ENCODE results near the gene KBTBD8.
A peak's percentile ranks its signal among the peaks of the same experiment; 100 is the strongest.

Gene KBTBD8
- total RNA-seq = 10.0 to 90.6 (median 15.2) reads per million in 9 experiments

GRCh38 chr3:66998113-66998903, at the start of gene KBTBD8:
Gene KBTBD8, plus strand, starts transcription at chr3:66998307. Its CDS starts 49 bp downstream, at chr3:66998356.
- Mint-ChIP-seq H3K27me3 (peaks cover 16 to 19% of the 10 kb centered on the region in 2 donors), H3K9me3 (no peaks in the 10 kb centered on the region), H3K27ac (peak within 1 kb of the TSS; percentile 93 to 94), H3K36me3 (ENCODE audit: insufficient read depth) (peaks cover 14% of the 10 kb centered on the region), H3K4me3 (peak within 1 kb of the TSS; percentile 95 to 97), H3K4me1 (ENCODE audit: low read depth in 2 of 2) (peaks cover 12 to 16% of the 10 kb centered on the region in 2 donors)
- ATAC-seq (replicated peaks) = peak; percentile 93
- DNase-seq = peak; percentile 93 to 95 (median 94)

GRCh38 chr3:66948838-66949237, 49.3 kb upstream of the KBTBD8 start:
- H3K27ac Mint-ChIP-seq = no peak overlapping the region
- no peaks in the 10 kb centered on the region for H3K9me3 Mint-ChIP-seq
- no peaks in the 10 kb centered on the region for H3K4me1 Mint-ChIP-seq (ENCODE audit: low read depth in 2 of 2)
- no peak overlapping the region for H3K4me3 Mint-ChIP-seq
- no peaks in the 10 kb centered on the region for H3K36me3 Mint-ChIP-seq (ENCODE audit: insufficient read depth)
- ATAC-seq (replicated peaks) (no peak), DNase-seq (no peak)
- H3K27me3 Mint-ChIP-seq = peaks cover 0 to under 1% of the 10 kb centered on the region in 2 donors

- no peak for ATAC-seq (replicated peaks)
- H3K36me3 Mint-ChIP-seq (ENCODE audit: insufficient read depth) = no peaks in the 10 kb centered on the region
- H3K9me3 Mint-ChIP-seq = no peaks in the 10 kb centered on the region
- DNase-seq = no peak
- H3K4me3 Mint-ChIP-seq = no peak overlapping the region
- no peaks in the 10 kb centered on the region for H3K4me1 Mint-ChIP-seq (ENCODE audit: low read depth in 2 of 2)
- H3K27ac Mint-ChIP-seq = no peak overlapping the region
- H3K27me3 Mint-ChIP-seq = peaks cover 5 to 6% of the 10 kb centered on the region in 2 donors
Measured at GRCh38 chr3:66949898-66950297, 48.2 kb upstream of the KBTBD8 start.

GRCh38 chr3:66952357-66952756, 45.8 kb upstream of the KBTBD8 start:
- Mint-ChIP-seq H3K36me3 (ENCODE audit: insufficient read depth) (no peaks in the 10 kb centered on the region), H3K27ac (no peak overlapping the region), H3K4me1 (ENCODE audit: low read depth in 2 of 2) (no peaks in the 10 kb centered on the region), H3K9me3 (no peaks in the 10 kb centered on the region), H3K27me3 (peaks cover 6 to 20% of the 10 kb centered on the region in 2 donors), H3K4me3 (no peak overlapping the region)
- ATAC-seq (replicated peaks) (no peak), DNase-seq (no peak)

GRCh38 chr3:66953934-66954445, 44.1 kb upstream of the KBTBD8 start:
- no peak overlapping the region for H3K27ac Mint-ChIP-seq
- H3K4me1 Mint-ChIP-seq (ENCODE audit: low read depth in 2 of 2) = no peaks in the 10 kb centered on the region
- H3K27me3 Mint-ChIP-seq = peaks cover 6 to 25% of the 10 kb centered on the region in 2 donors
- no peak overlapping the region for H3K4me3 Mint-ChIP-seq
- DNase-seq = no peak
- H3K9me3 Mint-ChIP-seq = no peaks in the 10 kb centered on the region
- no peak for ATAC-seq (replicated peaks)
- H3K36me3 Mint-ChIP-seq (ENCODE audit: insufficient read depth) = no peaks in the 10 kb centered on the region

GRCh38 chr3:66956742-66957141, 41.4 kb upstream of the KBTBD8 start:
- H3K36me3 Mint-ChIP-seq (ENCODE audit: insufficient read depth) = no peaks in the 10 kb centered on the region
- DNase-seq (no peak), ATAC-seq (replicated peaks) (no peak)
- no peaks in the 10 kb centered on the region for H3K4me1 Mint-ChIP-seq (ENCODE audit: low read depth in 2 of 2)
- no peaks in the 10 kb centered on the region for H3K9me3 Mint-ChIP-seq
- H3K27me3 Mint-ChIP-seq = peaks cover 7 to 36% of the 10 kb centered on the region in 2 donors
- H3K27ac Mint-ChIP-seq = no peak overlapping the region
- no peak overlapping the region for H3K4me3 Mint-ChIP-seq

- Mint-ChIP-seq H3K27ac (no peak overlapping the region), H3K27me3 (peaks cover 13 to 43% of the 10 kb centered on the region in 2 donors), H3K36me3 (ENCODE audit: insufficient read depth) (no peaks in the 10 kb centered on the region), H3K4me1 (ENCODE audit: low read depth in 2 of 2) (no peaks in the 10 kb centered on the region), H3K9me3 (no peaks in the 10 kb centered on the region), H3K4me3 (no peak overlapping the region)
- DNase-seq (no peak), ATAC-seq (replicated peaks) (no peak)
Measured at GRCh38 chr3:66957367-66957766, 40.7 kb upstream of the KBTBD8 start.

GRCh38 chr3:66958067-66958466, 40.0 kb upstream of the KBTBD8 start:
- Mint-ChIP-seq H3K4me3 (no peak overlapping the region), H3K27ac (no peak overlapping the region), H3K36me3 (ENCODE audit: insufficient read depth) (no peaks in the 10 kb centered on the region), H3K9me3 (no peaks in the 10 kb centered on the region), H3K27me3 (peaks cover 20 to 50% of the 10 kb centered on the region in 2 donors), H3K4me1 (ENCODE audit: low read depth in 2 of 2) (no peaks in the 10 kb centered on the region)
- DNase-seq (no peak), ATAC-seq (replicated peaks) (no peak)

GRCh38 chr3:66962664-66963063, 35.4 kb upstream of the KBTBD8 start:
- Mint-ChIP-seq H3K9me3 (no peaks in the 10 kb centered on the region), H3K4me1 (ENCODE audit: low read depth in 2 of 2) (no peaks in the 10 kb centered on the region), H3K4me3 (no peak overlapping the region), H3K27me3 (peaks cover 28 to 67% of the 10 kb centered on the region in 2 donors), H3K36me3 (ENCODE audit: insufficient read depth) (no peaks in the 10 kb centered on the region), H3K27ac (no peak overlapping the region)
- DNase-seq (no peak), ATAC-seq (replicated peaks) (no peak)

GRCh38 chr3:66971245-66971644, 26.9 kb upstream of the KBTBD8 start:
- ATAC-seq (replicated peaks) (no peak), DNase-seq (no peak)
- Mint-ChIP-seq H3K9me3 (no peaks in the 10 kb centered on the region), H3K36me3 (ENCODE audit: insufficient read depth) (no peaks in the 10 kb centered on the region), H3K4me1 (ENCODE audit: low read depth in 2 of 2) (peaks cover 8 to 17% of the 10 kb centered on the region in 2 donors), H3K27me3 (peaks cover 0 to 20% of the 10 kb centered on the region in 2 donors), H3K4me3 (peak overlapping the region; percentile 85 to 86), H3K27ac (peak overlapping the region; percentile 78 to 85)

- Mint-ChIP-seq H3K4me1 (ENCODE audit: low read depth in 2 of 2) (peaks cover 8 to 17% of the 10 kb centered on the region in 2 donors), H3K9me3 (no peaks in the 10 kb centered on the region), H3K27me3 (peaks cover 0 to 14% of the 10 kb centered on the region in 2 donors), H3K36me3 (ENCODE audit: insufficient read depth) (no peaks in the 10 kb centered on the region), H3K4me3 (peak overlapping the region; percentile 85 to 86), H3K27ac (peak overlapping the region; percentile 78 to 85)
- peak; percentile 89 for ATAC-seq (replicated peaks)
- DNase-seq = peak; percentile 42 to 60 (median 49)
Measured at GRCh38 chr3:66971891-66972551, 26.1 kb upstream of the KBTBD8 start.

- no peak for ATAC-seq (replicated peaks)
- Mint-ChIP-seq H3K9me3 (no peaks in the 10 kb centered on the region), H3K4me1 (ENCODE audit: low read depth in 2 of 2) (no peaks in the 10 kb centered on the region), H3K27ac (no peak overlapping the region), H3K36me3 (ENCODE audit: insufficient read depth) (no peaks in the 10 kb centered on the region), H3K27me3 (peaks cover 0 to 27% of the 10 kb centered on the region in 2 donors), H3K4me3 (no peak overlapping the region)
- no peak for DNase-seq
Measured at GRCh38 chr3:66980791-66981190, 17.3 kb upstream of the KBTBD8 start.

GRCh38 chr3:66983101-66983500, 15.0 kb upstream of the KBTBD8 start:
- DNase-seq (no peak), ATAC-seq (replicated peaks) (no peak)
- H3K27ac Mint-ChIP-seq = no peak overlapping the region
- no peaks in the 10 kb centered on the region for H3K4me1 Mint-ChIP-seq (ENCODE audit: low read depth in 2 of 2)
- peaks cover 0 to 27% of the 10 kb centered on the region in 2 donors for H3K27me3 Mint-ChIP-seq
- H3K4me3 Mint-ChIP-seq = no peak overlapping the region
- H3K36me3 Mint-ChIP-seq (ENCODE audit: insufficient read depth) = no peaks in the 10 kb centered on the region
- H3K9me3 Mint-ChIP-seq = no peaks in the 10 kb centered on the region
